GM18505 (cell line): Measurements from ENCODE around the gene FBXL19.
"Not testable (repeated sequence)": the region's sequence is repeated elsewhere in the genome, so short reads cannot be mapped to it uniquely, and the experiment has no call there.

Source experiments
- ATAC-seq: cut with Tn5 transposase; IDR thresholded peaks from one replicate; pipeline ENCODE4 v1.9.1; 2021; ENCODE audit not compliant: unreplicated experiment
- POLR2A ChIP-seq: IDR thresholded peaks from 4 replicates; pipeline ENCODE4 v1.6.1; 2011; ENCODE audit warnings: borderline replicate concordance; ENCODE audit not compliant: insufficient read depth, insufficient read length; ENCODE audit errors: extremely low read depth

The FBXL19 gene

GRCh38 chr16:30923554-30924075, at the start of gene FBXL19:
FBXL19 (plus strand) TSS chr16:30923572; CDS start chr16:30925755, 2,183 bp downstream.
- TF ChIP-seq POLR2A: no peak
- no peak for ATAC-seq

GRCh38 chr16:30874244-30874820, 49.0 kb upstream of the FBXL19 start:
- no peak for ATAC-seq
- TF ChIP-seq POLR2A: no peak

GRCh38 chr16:30874821-30875717, 48.3 kb upstream of the FBXL19 start:
- TF ChIP-seq POLR2A: peak; percentile 98
- ATAC-seq: peak; percentile 76

GRCh38 chr16:30875871-30876801, 47.2 kb upstream of the FBXL19 start:
- TF ChIP-seq POLR2A: no peak
- no peak for ATAC-seq

GRCh38 chr16:30876867-30877266, 46.5 kb upstream of the FBXL19 start:
- no peak for TF ChIP-seq POLR2A
- ATAC-seq: no peak

GRCh38 chr16:30882429-30883310, 40.7 kb upstream of the FBXL19 start:
- TF ChIP-seq POLR2A: no peak
- ATAC-seq: no peak

- TF ChIP-seq POLR2A: no peak
- no peak for ATAC-seq
These were observed 38.6 kb upstream of the FBXL19 start for GRCh38 chr16:30884760-30885159.

GRCh38 chr16:30885196-30885595, 38.2 kb upstream of the FBXL19 start:
- TF ChIP-seq POLR2A: no peak
- no peak for ATAC-seq

- no peak for TF ChIP-seq POLR2A
- ATAC-seq: no peak
These were observed 37.2 kb upstream of the FBXL19 start for GRCh38 chr16:30886145-30886544.

- TF ChIP-seq POLR2A: no peak
- no peak for ATAC-seq
These were observed 35.4 kb upstream of the FBXL19 start for GRCh38 chr16:30887927-30888326.

- ATAC-seq: no peak
- TF ChIP-seq POLR2A: no peak
These were observed 34.4 kb upstream of the FBXL19 start for GRCh38 chr16:30888856-30889499.

GRCh38 chr16:30889721-30890120, 33.7 kb upstream of the FBXL19 start:
- TF ChIP-seq POLR2A: no peak
- ATAC-seq: no peak

GRCh38 chr16:30891043-30891823, 32.1 kb upstream of the FBXL19 start:
- not testable (repeated sequence) for ATAC-seq
